Measurements from ENCODE around the gene RNF187.
"Not testable (repeated sequence)": the region's sequence is repeated elsewhere in the genome, so short reads cannot be mapped to it uniquely, and the experiment has no call there.

Gene RNF187

GRCh38 chr1:228486596-228487335, 416 bp upstream of the RNF187 start:
- peak; percentile 92 for DNase-seq (ENCODE audit: low read depth)

GRCh38 chr1:228488125-228488817, 1.1 kb downstream of the RNF187 start:
- no peak for DNase-seq (ENCODE audit: low read depth)

DNA sequence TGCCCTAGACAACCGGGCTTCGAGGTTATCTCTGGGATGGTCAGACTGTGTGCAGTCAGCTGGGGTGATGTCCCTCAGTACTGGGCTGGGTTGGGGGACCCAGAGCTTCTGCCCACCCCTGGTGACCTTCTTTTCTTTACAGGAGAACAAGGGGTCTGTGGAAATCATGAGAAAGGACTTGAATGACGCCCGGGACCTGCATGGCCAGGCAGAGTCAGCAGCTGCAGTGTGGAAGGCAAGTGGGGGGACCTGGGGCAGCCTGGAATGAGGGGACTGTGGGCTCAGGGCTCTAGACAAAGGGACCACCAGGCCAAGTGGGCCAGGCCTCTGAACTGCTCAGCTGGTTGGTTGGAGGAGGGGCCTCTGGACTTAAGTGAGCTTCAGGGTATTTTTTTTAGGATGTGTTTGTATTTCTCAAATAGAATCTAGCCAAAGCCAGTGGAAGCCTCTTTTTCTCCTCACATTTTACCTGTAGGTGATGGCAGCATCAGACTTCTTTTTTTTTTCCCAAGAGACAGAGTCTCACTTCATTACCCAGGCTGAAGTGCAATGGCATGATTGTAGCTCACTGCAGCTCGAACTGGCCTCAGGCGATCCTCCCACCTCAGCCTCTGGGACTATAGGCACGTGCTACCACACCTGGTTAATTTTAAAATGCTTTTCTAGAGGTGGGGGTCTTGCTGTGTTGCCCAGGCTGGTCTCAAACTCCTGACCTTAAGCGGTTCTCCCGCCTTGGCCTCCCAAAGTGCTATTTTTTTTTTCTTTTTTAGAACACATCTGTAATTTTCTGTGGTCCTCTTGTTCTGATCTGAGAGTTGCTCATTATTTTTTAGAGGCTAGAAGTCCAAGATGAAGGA, 1.9 kb downstream of the RNF187 start:
- DNase-seq (ENCODE audit: low read depth) = no peak

DNA sequence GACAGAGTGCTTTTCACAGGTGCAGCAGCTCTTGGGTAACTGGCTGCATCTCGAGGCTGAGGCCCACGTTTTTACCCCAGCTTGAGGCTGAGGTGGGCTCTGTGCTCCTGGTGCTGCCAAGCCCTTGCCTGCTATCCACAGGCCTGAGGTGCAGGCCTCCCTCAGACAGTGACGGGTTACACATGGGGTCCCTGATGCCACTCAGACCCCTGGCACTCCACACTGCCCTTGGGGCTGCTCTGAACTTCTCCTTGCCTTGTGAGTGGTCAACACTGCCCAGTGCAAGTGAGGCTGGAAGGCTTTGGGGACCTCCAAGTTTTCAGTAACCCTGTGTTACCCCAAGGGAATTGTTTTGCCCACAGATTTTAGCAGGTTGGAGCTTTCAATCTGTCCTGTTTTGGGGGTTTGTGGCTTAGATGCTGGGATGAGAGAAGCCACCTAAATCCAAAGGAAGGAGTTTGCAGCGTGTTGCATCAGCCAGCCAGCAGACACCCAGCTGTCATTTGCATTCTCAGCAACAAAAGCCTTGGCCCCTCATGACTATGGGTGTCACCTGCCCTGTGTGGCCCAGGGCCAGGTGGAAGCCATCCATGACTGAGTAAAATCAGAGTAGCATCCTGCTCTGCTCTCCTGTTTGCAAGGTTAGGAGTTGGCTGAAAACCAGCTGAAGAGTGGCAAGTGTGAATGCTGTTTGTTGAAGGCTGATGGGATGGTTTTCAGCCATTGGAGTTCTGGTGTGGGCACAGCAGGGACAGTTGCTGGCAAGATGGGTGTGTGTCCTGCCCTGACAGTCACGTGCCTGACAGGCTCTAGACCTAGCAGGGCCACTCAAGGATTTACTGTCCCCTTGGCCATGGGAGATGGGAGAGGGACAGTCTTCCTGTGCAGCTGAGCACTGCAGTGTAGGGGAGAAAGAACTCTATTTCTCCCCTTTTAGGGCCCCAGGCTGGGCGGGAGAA, 3.2 kb downstream of the RNF187 start:
- DNase-seq (ENCODE audit: low read depth) = peak; percentile 27

DNA sequence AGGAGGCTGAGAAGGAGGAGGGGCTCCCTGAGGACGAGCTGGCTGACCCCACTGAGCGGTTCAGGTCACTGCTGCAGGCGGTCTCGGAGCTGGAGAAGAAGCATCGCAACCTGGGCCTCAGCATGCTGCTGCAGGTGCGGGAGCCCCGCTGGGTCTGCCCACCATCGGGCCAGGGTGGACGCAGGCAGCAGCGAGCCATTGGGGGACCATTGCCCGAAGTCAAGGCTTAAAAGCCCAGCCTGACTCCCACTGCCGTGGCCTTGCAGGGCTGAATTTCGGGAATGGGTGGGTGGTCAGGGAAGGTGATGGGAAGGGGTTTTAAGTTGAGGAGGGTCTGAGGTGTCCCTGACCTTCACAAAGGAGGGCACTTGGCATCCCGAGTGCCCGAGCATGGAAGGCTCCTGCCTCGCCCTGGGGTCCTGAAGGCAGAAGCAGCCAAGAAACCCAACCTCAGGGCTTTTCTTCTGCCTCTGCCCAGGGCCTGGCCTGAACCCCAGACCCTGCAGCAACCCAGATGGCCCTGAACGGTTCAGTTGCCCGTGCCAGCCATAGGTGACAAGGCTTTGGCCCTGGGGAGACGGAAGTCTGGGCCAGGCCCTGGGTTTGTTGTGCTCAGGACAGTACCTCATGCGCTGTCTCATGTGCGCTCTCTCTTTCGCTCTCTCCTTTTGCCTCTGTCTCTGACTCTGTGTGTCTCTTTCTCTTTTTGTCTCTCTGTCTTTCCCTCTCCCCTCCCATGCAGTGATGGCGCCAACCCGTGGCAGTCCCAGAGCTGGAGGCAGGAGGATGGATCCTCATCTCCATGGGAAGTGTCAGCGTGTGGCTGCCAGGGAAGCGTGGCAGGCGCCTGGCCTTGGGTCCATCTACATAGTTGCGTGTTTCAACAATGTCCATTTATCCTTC, 6.2 kb downstream of the RNF187 start:
- no peak for DNase-seq (ENCODE audit: low read depth)

GRCh38 chr1:228494044-228494353, 6.8 kb downstream of the RNF187 start:
- no peak for DNase-seq (ENCODE audit: low read depth)

GRCh38 chr1:228494391-228494790, 7.2 kb downstream of the RNF187 start:
- no peak for DNase-seq (ENCODE audit: low read depth)

GRCh38 chr1:228494970-228495853, 8.0 kb downstream of the RNF187 start:
- no peak for DNase-seq (ENCODE audit: low read depth)

DNA sequence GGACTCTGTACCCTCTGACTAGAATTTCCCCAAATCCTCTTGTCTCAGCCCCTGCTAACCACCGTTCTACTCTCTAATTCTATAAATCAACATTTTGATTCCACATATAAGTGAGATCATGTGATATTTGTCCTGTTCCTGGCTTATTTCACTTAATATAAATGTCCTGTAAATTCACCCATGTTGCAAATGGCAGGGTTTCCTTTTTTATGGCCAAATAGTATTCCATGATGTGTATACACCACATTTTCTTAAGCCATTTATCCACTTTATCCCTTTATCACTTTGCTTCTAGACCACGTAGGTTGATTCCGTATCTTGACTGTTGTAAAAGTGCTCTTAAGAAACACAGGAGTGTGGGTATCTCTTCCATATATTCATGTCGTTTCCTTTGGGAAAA, 8.9 kb downstream of the RNF187 start:
- no peak for DNase-seq (ENCODE audit: low read depth)

DNA sequence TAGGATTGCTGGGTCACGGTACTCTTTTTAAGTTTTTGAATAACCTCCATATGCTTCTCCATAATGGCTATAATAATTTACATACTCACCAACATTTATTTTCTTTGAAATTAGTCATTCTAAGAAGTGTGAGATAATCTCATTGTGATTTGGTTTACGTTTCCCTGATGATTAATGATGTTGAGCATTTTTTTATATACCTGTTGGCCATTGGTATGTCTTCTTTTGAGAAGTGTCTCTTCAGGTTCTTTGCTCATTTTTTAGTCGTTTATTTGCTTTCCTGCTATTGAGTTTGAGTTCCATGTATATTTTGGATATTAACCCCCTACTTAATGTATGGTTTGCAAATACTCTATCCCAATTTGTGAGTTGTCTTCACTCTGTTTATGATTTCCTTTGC, 9.3 kb downstream of the RNF187 start:
- no peak for DNase-seq (ENCODE audit: low read depth)

DNA sequence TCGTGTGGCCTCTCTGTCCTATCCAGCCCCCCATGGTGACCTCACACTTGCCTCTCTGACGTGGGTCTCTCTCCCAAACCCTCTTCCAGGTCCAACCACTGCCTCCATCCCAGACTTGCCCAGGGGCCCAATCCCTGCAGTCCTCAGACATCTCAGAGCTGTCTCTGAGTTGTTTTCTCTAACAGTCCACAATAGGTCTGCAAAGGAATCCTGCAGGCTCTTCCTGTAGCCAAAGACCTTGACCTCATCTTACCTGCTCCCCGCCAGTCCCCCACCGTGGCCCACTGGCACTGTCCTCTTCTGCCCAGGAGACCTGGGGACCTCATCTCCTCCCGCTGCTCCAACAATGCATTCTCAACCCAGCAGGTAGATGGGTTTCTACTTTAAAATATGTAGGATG, 10.0 kb downstream of the RNF187 start:
- DNase-seq (ENCODE audit: low read depth) = no peak

GRCh38 chr1:228497817-228498216, 10.6 kb downstream of the RNF187 start:
- DNase-seq (ENCODE audit: low read depth) = no peak

- DNase-seq (ENCODE audit: low read depth) = no peak
Observed at GRCh38 chr1:228500143-228500734, 13.1 kb downstream of the RNF187 start.

- DNase-seq (ENCODE audit: low read depth) = peak; percentile 74
Observed at GRCh38 chr1:228500901-228501871, 14.0 kb downstream of the RNF187 start.

DNA sequence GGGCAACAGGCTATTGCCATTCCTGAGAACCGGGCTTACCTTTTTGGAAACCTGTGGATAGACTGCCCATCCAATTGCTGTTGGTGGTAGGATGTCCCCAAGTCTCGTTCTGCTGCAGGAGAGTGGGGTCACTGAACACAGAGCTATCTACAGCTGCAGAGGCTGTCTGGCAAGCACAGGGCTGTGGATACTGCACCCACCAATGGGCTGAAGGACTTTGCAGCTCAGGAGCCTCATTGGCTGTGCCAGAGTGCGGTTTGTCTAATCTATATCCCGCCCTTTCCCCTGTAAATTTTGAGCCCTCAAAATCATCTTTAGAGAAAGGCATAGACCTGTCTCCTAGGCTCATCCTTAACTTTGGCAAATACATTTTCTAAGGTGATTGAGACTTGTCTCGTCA, 15.3 kb downstream of the RNF187 start:
- no peak for DNase-seq (ENCODE audit: low read depth)

- not testable (repeated sequence) for DNase-seq (ENCODE audit: low read depth)
Observed at GRCh38 chr1:228505944-228506343, 18.8 kb downstream of the RNF187 start.

DNA sequence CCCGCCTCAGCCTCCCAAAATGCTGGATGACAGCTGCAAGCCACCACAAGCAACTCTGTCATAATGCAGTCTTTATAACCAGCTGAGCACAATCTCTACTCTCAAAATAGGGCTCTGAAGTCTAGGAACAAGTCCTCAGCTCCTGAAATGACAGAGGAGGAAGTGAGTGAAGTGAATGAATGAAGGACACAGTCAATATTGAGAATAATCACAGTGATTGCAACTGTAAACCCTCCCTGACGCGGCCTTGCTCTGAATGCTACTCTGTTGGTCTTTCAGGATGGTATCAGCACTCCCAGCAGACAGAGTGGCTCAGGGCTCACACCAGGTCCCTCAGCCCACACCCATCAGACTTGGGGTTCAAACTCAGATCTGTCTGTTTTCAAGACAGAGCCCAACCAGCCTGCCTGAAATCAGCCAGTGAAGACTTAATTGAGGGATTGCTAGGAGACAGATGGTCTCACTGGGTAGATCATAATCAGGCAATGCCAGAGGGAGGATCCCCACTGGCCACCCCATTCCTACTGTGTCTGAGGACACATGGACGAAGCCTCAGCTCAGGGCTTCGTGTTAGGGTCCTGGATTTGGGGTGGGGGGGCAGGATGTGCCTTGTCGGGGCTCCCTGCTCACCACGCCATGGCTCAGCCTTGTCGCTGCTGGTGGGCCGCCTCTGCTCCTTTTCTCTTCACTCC, 20.9 kb downstream of the RNF187 start:
- DNase-seq (ENCODE audit: low read depth) = no peak

Measured in fibroblast of gingiva (primary cell).